Activated T-cell treated with anti-CD3 and anti-CD28 coated beads for 48 hours (primary cell): ENCODE data around the gene SGIP1.

Experiments
- DNase-seq: peaks from one replicate; pipeline ENCODE4 v3.0.0-alpha.2; 2020; ENCODE audit warnings: low read depth

The SGIP1 gene

GRCh38 chr1:66533804-66534740, at the start of gene SGIP1:
Gene SGIP1 (plus strand): TSS chr1:66534153. CDS start chr1:66534359, 206 bp downstream.
- no peak for DNase-seq

GRCh38 chr1:66489151-66489550, 44.8 kb upstream of the SGIP1 start:
- DNase-seq = no peak

GRCh38 chr1:66489972-66490601, 43.9 kb upstream of the SGIP1 start:
- no peak for DNase-seq

- no peak for DNase-seq
Measured at GRCh38 chr1:66490816-66491215, 43.1 kb upstream of the SGIP1 start.

GRCh38 chr1:66492424-66492823, 41.5 kb upstream of the SGIP1 start:
- DNase-seq = no peak

- no peak for DNase-seq
Measured at GRCh38 chr1:66493731-66494130, 40.2 kb upstream of the SGIP1 start.

GRCh38 chr1:66494482-66494881, 39.5 kb upstream of the SGIP1 start:
- DNase-seq = no peak

GRCh38 chr1:66495495-66495894, 38.5 kb upstream of the SGIP1 start:
- no peak for DNase-seq

- DNase-seq = no peak
Measured at GRCh38 chr1:66497910-66498309, 36.0 kb upstream of the SGIP1 start.

GRCh38 chr1:66500301-66500700, 33.7 kb upstream of the SGIP1 start:
- DNase-seq = no peak

GRCh38 chr1:66502086-66502485, 31.9 kb upstream of the SGIP1 start:
- no peak for DNase-seq

GRCh38 chr1:66503841-66504470, 30.0 kb upstream of the SGIP1 start:
- DNase-seq = peak; percentile 8

- no peak for DNase-seq
Measured at GRCh38 chr1:66505671-66506392, 28.1 kb upstream of the SGIP1 start.

GRCh38 chr1:66506393-66506687, 27.6 kb upstream of the SGIP1 start:
- DNase-seq = no peak

GRCh38 chr1:66506991-66507390, 27.0 kb upstream of the SGIP1 start:
- DNase-seq = no peak

- DNase-seq = no peak
Measured at GRCh38 chr1:66510407-66510806, 23.5 kb upstream of the SGIP1 start.

GRCh38 chr1:66511118-66511517, 22.8 kb upstream of the SGIP1 start:
- DNase-seq = no peak

GRCh38 chr1:66517959-66518358, 16.0 kb upstream of the SGIP1 start:
- no peak for DNase-seq

GRCh38 chr1:66518654-66519053, 15.3 kb upstream of the SGIP1 start:
- no peak for DNase-seq

- no peak for DNase-seq
Measured at GRCh38 chr1:66519992-66520391, 14.0 kb upstream of the SGIP1 start.

GRCh38 chr1:66520655-66521054, 13.3 kb upstream of the SGIP1 start:
- no peak for DNase-seq

GRCh38 chr1:66521721-66522365, 12.1 kb upstream of the SGIP1 start:
- DNase-seq = no peak
